ENCODE data around the gene SERINC5.
A peak's percentile ranks its signal among the peaks of the same experiment; 100 is the strongest.
"Not testable (repeated sequence)": the region's sequence is repeated elsewhere in the genome, so short reads cannot be mapped to it uniquely, and the experiment has no call there.

Gene SERINC5

DNA sequence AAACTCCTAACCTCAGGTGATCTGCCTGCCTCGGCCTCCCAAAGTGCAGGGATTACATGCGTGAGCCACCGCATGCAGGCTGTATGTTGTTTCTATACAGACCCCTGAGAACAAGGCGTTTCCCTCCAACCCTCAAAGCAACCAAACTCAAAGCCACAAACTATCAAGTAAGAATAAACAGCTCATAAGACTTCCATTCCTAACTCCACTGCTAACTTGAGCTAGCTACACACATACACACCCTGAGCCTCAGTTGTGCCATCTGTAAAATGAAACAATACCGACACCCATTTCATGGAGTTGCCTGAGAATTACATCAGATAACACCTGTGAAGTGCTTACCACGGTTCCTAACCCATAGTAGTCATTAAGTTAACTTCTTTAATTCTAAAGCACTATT, 70.8 kb downstream of the SERINC5 start:
- Histone ChIP-seq H3K4me3 (ENCODE audit: low read depth in 1 of 2, low read length in 1 of 2) (no peak overlapping the region), H3K27me3 (no peaks in the 10 kb centered on the region), H3K4me1 (ENCODE audit: control insufficient read depth in 1 of 2, insufficient read depth in 1 of 2, low read depth in 1 of 2, low read length in 1 of 2) (peaks cover 57% of the 10 kb centered on the region in 2 experiments), H3K9me3 (no peaks in the 10 kb centered on the region), H3K27ac (peak overlapping the region; percentile 75), H3K36me3 (no peaks in the 10 kb centered on the region)
- no peak for TF ChIP-seq CTCF (IDR thresholded peaks at IDR 0.05)

DNA sequence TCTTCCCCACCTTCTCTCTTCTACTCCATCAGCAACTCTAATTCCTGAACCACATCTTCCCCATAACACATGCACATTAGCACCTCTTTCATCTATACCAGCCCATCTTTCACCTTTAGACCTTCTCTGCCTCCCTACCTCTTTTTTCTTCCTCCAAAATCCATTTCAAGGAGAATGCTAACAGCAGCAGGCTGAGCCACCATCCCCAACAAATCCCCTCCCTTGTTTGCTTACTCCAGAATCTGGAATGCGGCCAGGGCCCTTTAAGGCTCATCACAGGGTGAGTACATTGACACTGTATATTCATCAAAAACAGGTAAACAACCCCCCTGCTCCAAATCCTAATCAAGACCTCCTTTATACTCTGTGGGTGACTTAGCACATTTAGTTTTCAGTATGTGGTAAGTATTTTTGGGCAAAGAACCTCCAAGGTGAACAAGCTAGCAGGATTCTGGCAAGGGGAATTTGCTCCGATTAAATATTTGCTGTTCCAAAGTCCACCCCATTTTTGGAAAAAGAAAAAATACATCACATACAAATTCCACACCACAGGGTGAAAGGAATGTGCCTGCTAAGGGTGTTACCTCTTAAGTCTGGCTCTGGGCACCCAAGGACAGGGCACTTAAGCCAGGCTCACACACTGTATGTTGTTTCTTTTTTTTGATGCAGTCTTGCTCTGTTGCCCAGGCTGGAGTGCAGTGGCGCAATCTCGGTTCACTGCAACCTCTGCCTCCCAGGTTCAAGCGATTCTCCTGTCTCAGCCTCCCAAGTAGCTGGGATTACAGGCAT, 71.4 kb downstream of the SERINC5 start:
- Histone ChIP-seq H3K4me3 (ENCODE audit: low read depth in 1 of 2, low read length in 1 of 2) (no peak overlapping the region), H3K4me1 (ENCODE audit: control insufficient read depth in 1 of 2, insufficient read depth in 1 of 2, low read depth in 1 of 2, low read length in 1 of 2) (peaks cover 57% of the 10 kb centered on the region in 2 experiments), H3K9me3 (no peaks in the 10 kb centered on the region), H3K27me3 (no peaks in the 10 kb centered on the region), H3K36me3 (no peaks in the 10 kb centered on the region), H3K27ac (peak overlapping the region; percentile 75)
- TF ChIP-seq CTCF (IDR thresholded peaks at IDR 0.05) = no peak

DNA sequence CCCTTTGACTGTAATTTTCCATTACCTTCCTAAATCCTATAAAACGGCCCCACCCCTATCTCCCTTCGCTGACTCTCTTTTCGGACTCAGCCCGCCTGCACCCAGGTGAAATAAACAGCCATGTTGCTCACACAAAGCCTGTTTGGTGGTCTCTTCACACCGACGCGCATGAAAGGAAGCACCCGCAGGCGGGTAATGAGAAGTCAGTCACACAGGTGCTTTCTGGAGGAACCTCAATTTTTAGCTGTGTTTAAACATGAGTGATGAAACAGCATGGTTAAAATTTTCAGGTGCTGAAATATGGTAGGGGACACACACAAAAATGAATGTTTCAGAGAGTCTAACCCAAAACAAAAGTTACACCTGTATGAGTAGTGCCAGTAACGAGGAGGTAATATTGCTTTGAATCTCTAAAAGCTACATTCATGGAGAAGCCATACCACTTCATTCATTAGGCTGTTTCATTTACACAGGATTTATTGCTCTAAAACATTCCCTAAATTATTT, 72.1 kb downstream of the SERINC5 start:
- not testable (repeated sequence) for H3K4me3 ChIP-seq (ENCODE audit: low read depth in 1 of 2, low read length in 1 of 2)

DNA sequence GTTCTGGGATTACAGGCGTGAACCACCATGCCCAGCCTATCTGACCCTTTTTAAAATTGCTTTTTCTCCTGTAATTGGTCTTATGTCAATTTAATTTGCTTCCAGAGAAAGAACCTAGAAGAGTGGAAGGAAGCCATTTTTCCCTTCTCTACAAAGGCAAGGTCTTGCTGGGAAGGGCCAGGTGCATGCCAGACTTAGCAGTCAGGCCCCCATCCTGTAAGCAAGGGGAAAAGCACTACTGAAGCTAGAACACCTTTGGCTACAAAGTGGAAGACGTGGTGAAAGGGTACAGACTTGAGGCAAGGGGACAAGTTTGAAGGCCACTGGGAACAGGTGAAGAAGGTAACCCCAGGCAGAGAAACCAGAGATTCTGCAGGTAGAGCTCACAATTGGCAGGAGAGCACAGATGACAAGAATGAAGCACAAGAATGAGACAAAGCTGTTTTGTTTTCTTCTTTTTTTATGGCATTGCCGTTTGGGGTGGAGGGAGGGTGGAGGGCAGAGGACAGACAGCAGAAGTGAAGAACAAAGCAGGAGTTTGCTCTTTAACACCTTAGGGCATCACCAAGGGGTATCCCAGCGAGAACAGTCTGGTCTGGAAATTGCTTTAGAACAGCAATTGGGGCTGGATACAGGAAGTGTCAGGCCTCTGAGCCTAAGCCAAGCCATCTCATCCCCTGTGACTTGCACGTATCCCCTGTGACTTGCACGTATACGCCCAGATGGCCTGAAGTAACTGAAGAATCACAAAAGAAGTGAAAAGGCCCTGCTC, 72.9 kb downstream of the SERINC5 start:
- Histone ChIP-seq H3K36me3 (no peaks in the 10 kb centered on the region), H3K4me3 (ENCODE audit: low read depth in 1 of 2, low read length in 1 of 2) (no peak overlapping the region), H3K27me3 (no peaks in the 10 kb centered on the region), H3K27ac (peak overlapping the region; percentile 45), H3K4me1 (ENCODE audit: control insufficient read depth in 1 of 2, insufficient read depth in 1 of 2, low read depth in 1 of 2, low read length in 1 of 2) (peaks cover 57% of the 10 kb centered on the region in 2 experiments), H3K9me3 (no peaks in the 10 kb centered on the region)
- TF ChIP-seq CTCF (IDR thresholded peaks at IDR 0.05) = no peak

More for the DNA sequence above, 72.1 kb downstream of the SERINC5 start:
- peaks cover 57% of the 10 kb centered on the region in 2 experiments for H3K4me1 ChIP-seq (ENCODE audit: control insufficient read depth in 1 of 2, insufficient read depth in 1 of 2, low read depth in 1 of 2, low read length in 1 of 2)
- H3K27ac ChIP-seq = peak overlapping the region; percentile 75
- H3K27me3 ChIP-seq, H3K9me3 ChIP-seq, H3K36me3 ChIP-seq: not testable (repeated sequence)

- TF ChIP-seq CTCF (IDR thresholded peaks at IDR 0.05) = no peak
- Histone ChIP-seq H3K4me3 (ENCODE audit: low read depth in 1 of 2, low read length in 1 of 2) (no peak overlapping the region), H3K27me3 (no peaks in the 10 kb centered on the region), H3K4me1 (ENCODE audit: control insufficient read depth in 1 of 2, insufficient read depth in 1 of 2, low read depth in 1 of 2, low read length in 1 of 2) (peaks cover 48 to 55% of the 10 kb centered on the region in 2 experiments), H3K27ac (peak overlapping the region; percentile 19), H3K36me3 (no peaks in the 10 kb centered on the region), H3K9me3 (no peaks in the 10 kb centered on the region)
Observed at GRCh38 chr5:80181618-80182211, 74.1 kb downstream of the SERINC5 start.
